GM12878 (cell line): ENCODE results near the gene TEPSIN. TPM values are rescaled to one million over a fixed set of nuclear protein-coding genes. Genes with fewer than 3 reads are reported as not detected.

Experiments used
- ATAC-seq: fragments of 200-7000 bp; cut with Tn5 transposase; 3 replicates; pipeline ENCODE4 v1.9.1; 2020; ENCODE audit warnings: mild to moderate bottlenecking, moderate library complexity
- BruUV-seq: library from RNA; stranded (reverse); fragments of 400-500 nt; replicated peaks from 2 replicates; lab custom pipeline; 2021; lab: Mats Ljungman, UMichigan
- CTCF ChIA-PET: fragments of 300-600 bp; sonication (Branson Sonifier 250); formaldehyde crosslinking; extraction: SDS; loops from one replicate; lab custom pipeline; 2021; ENCODE audit warnings: inconsistent platforms; lab: Yijun Ruan, JAX
- POLR2A ChIA-PET: fragments of 350-600 bp; formaldehyde crosslinking; extraction: SDS; loops from one replicate; lab custom pipeline; 2021; ENCODE audit warnings: inconsistent platforms; lab: Charles Lee
- RAD21 ChIA-PET: fragments of 300-600 bp; sonication (Branson Sonifier 250); formaldehyde crosslinking; loops from one replicate; lab custom pipeline; 2023; ENCODE audit warnings: antibody characterized with exemption; ENCODE audit not compliant: unreplicated experiment; lab: Charles Lee
- SMC1A ChIA-PET: fragments of 300-600 bp; sonication (Branson Sonifier 250); formaldehyde crosslinking; loops from one replicate; lab custom pipeline; 2023; ENCODE audit not compliant: unreplicated experiment, uncharacterized antibody; lab: Charles Lee
- DNase-seq: peaks from one replicate; pipeline ENCODE4 v3.0.0-alpha.2; 2011; ENCODE audit warnings: low read depth, low spot score
- FAIRE-seq: peaks from 3 replicates; lab custom pipeline; 2011; peaks lifted over from hg19 to GRCh38; lab: Jason Lieb, UNC
- H2AFZ ChIP-seq: 2 replicates; pipeline ENCODE4 v1.6.0; 2011; ENCODE audit warnings: low read depth, low read length, control low read depth; ENCODE audit not compliant: control insufficient read depth
- H3K27ac ChIP-seq: 2 replicates; pipeline ENCODE4 v1.5.1; 2011; ENCODE audit warnings: control low read depth; ENCODE audit not compliant: control insufficient read depth, insufficient read depth
- H3K27me3 ChIP-seq, 2 experiments: replicated peaks in 1 of 2; 2 replicates each; pipeline versions ENCODE4 v1.6.0 to v1.6.1; 2011; ENCODE audit warnings: low read length in 1 of 2; ENCODE audit not compliant: control insufficient read depth in 2 of 2, insufficient read depth in 2 of 2
- H3K36me3 ChIP-seq, 2 experiments: 2 replicates each; pipeline ENCODE4 v1.5.1; 2011; ENCODE audit warnings: low read length in 1 of 2; ENCODE audit not compliant: control insufficient read depth in 2 of 2, insufficient read depth in 2 of 2
- H3K4me1 ChIP-seq: 2 replicates; pipeline ENCODE4 v1.6.1; 2011; ENCODE audit warnings: mild to moderate bottlenecking, low read length, moderate library complexity, mixed read lengths; ENCODE audit not compliant: control insufficient read depth, insufficient read depth
- H3K4me2 ChIP-seq: 2 replicates; pipeline ENCODE4 v1.6.0; 2011; ENCODE audit warnings: control low read depth; ENCODE audit not compliant: control insufficient read depth, insufficient read depth
- H3K4me3 ChIP-seq: fragments of 200-600 bp; sonication (generic); 2 replicates; pipeline ENCODE4 v1.5.1; 2016
- H3K79me2 ChIP-seq: 2 replicates; pipeline ENCODE4 v1.6.0; 2011; ENCODE audit warnings: low read length; ENCODE audit not compliant: control insufficient read depth, insufficient read depth
- H3K9ac ChIP-seq: 2 replicates; pipeline ENCODE4 v1.8.0; 2011; ENCODE audit warnings: low read length, control low read depth, mixed read lengths; ENCODE audit not compliant: control insufficient read depth, insufficient read depth
- H3K9me3 ChIP-seq: replicated peaks from 3 replicates; pipeline ENCODE4 v1.5.1; 2011; ENCODE audit warnings: mild to moderate bottlenecking, low read length; ENCODE audit not compliant: control insufficient read depth, insufficient read depth
- H4K20me1 ChIP-seq: 2 replicates; pipeline ENCODE4 v1.6.0; 2011; ENCODE audit not compliant: control insufficient read depth, insufficient read depth
- ATF2 ChIP-seq: IDR thresholded peaks from 2 replicates; pipeline ENCODE4 v1.6.1; 2012; ENCODE audit warnings: low read length, inconsistent platforms
- CBFB ChIP-seq: IDR thresholded peaks from 2 replicates; pipeline ENCODE4 v1.6.1; 2016; ENCODE audit warnings: antibody characterized with exemption, low read depth
- CREM ChIP-seq: IDR thresholded peaks from 2 replicates; pipeline ENCODE4 v1.6.1; 2014; ENCODE audit warnings: antibody characterized with exemption, low read depth
- DPF2 ChIP-seq: fragments of 450-650 bp; IDR thresholded peaks from 2 replicates; pipeline ENCODE4 v1.6.1; 2017; ENCODE audit warnings: mild to moderate bottlenecking
- ETV6 ChIP-seq, 2 experiments: fragments of 450-650 bp in 1 of 2; IDR thresholded peaks in 1 of 2; conservative IDR thresholded peaks in 1 of 2; 2 replicates each; pipeline ENCODE4 v1.6.1; 2014; ENCODE audit warnings: antibody characterized with exemption in 1 of 2, borderline replicate concordance in 1 of 2, low read depth in 1 of 2, mild to moderate bottlenecking in 1 of 2, moderate library complexity in 1 of 2
- JUNB ChIP-seq: IDR thresholded peaks from 2 replicates; pipeline ENCODE4 v1.6.1; 2016; ENCODE audit warnings: antibody characterized with exemption, mild to moderate bottlenecking
- MYB ChIP-seq: fragments of 150-350 bp; IDR thresholded peaks from 2 replicates; pipeline ENCODE4 v1.6.1; 2014; ENCODE audit warnings: mild to moderate bottlenecking, low read depth, low read length, borderline replicate concordance
- NFYB ChIP-seq: IDR thresholded peaks from 2 replicates; pipeline ENCODE4 v1.6.1; 2011; ENCODE audit warnings: low read depth, mild to moderate bottlenecking, low read length, improper control_type of control experiment, moderate library complexity; ENCODE audit not compliant: insufficient read depth
- PAX8 ChIP-seq: fragments of 450-650 bp; IDR thresholded peaks from 2 replicates; pipeline ENCODE4 v1.6.1; 2017; ENCODE audit warnings: mild to moderate bottlenecking, moderate library complexity
- PBX3 ChIP-seq: IDR thresholded peaks from 2 replicates; pipeline ENCODE4 v1.6.1; 2011; ENCODE audit warnings: mild to moderate bottlenecking, low read depth, low read length, moderate library complexity; ENCODE audit not compliant: insufficient replicate concordance
- PKNOX1 ChIP-seq: fragments of 450-650 bp; IDR thresholded peaks from 2 replicates; pipeline ENCODE4 v1.6.1; 2016; ENCODE audit warnings: mild to moderate bottlenecking
- PRDM15 ChIP-seq: fragments of 450-650 bp; formaldehyde crosslinking; IDR thresholded peaks from 2 replicates; pipeline ENCODE4 v1.4.0; 2020; ENCODE audit warnings: mild to moderate bottlenecking, moderate library complexity
- SREBF2 ChIP-seq: IDR thresholded peaks from 2 replicates; pipeline ENCODE4 v1.6.1; 2012; ENCODE audit warnings: mild to moderate bottlenecking, low read length
- STAT3 ChIP-seq: IDR thresholded peaks from 2 replicates; pipeline ENCODE4 v1.6.1; 2011; ENCODE audit warnings: low read depth, low read length, improper control_type of control experiment
- SUZ12 ChIP-seq: fragments of 200-600 bp; sonication (generic); IDR thresholded peaks from one replicate; pipeline ENCODE4 v1.6.1; 2018; ENCODE audit warnings: antibody characterized with exemption, mild to moderate bottlenecking; ENCODE audit not compliant: unreplicated experiment
- TBL1XR1 ChIP-seq: IDR thresholded peaks from 2 replicates; pipeline ENCODE4 v1.6.1; 2012; ENCODE audit warnings: low read depth, low read length, improper control_type of control experiment
- ZNF274 ChIP-seq: IDR thresholded peaks from one replicate; pipeline ENCODE4 v1.8.0; 2011; ENCODE audit not compliant: insufficient read length, insufficient read depth
- ZNF622 ChIP-seq: fragments of 450-650 bp; IDR thresholded peaks from 2 replicates; pipeline ENCODE4 v1.6.1; 2017; ENCODE audit warnings: mild to moderate bottlenecking, inconsistent platforms
- WGBS: methylation state at CpG from one replicate; pipeline ENCODE4 v1.1.6; 2016; ENCODE audit warnings: low lambda C conversion rate; ENCODE audit not compliant: insufficient replicate concordance, insufficient coverage; ENCODE audit errors: missing lambda C conversion rate; 5-methylcytosine and 5-hydroxymethylcytosine counted together
- in situ Hi-C: fragments of 300-500 bp; cut with MboI; formaldehyde crosslinking; loops from 9 replicates; pipeline ENCODE4 v1.14.3; 2018; ENCODE audit warnings: mixed read lengths
- intact Hi-C: fragments of 100-400 bp; cut with micrococcal nuclease; formaldehyde crosslinking; loops from one replicate; pipeline ENCODE4 v1.14.2; 2022; ENCODE audit not compliant: unreplicated experiment
- polyA plus RNA-seq, 11 experiments: library from polyadenylated mRNA; depleted of rRNA in 4 of 11; unstranded in 6 of 11; stranded (reverse) in 5 of 11; fragments of >200 nt; fragmentation: Nextera tagmentation in 4 of 11; fragmentation: Illumina TruSeq in 1 of 11; extraction: Ambion mirVana in 4 of 11; extraction: Trizol in 1 of 11; gene quantifications; 1 replicate in 1 of 11; 2 replicates in 10 of 11; pipeline versions ENCODE4 v1.2.1 to v1.2.3, GENCODE V29; 2011 to 2016; ENCODE audit warnings: inconsistent platforms in 2 of 11, missing spikeins in 2 of 11, low read depth in 1 of 11
- total RNA-seq, 4 experiments: library from RNA; depleted of rRNA in 3 of 4; stranded (reverse); fragments of >200 nt in 3 of 4; fragmentation: Illumina TruSeq in 1 of 4; extraction: Trizol in 1 of 4; gene quantifications; 2 replicates each; pipeline versions ENCODE4 v1.2.1 to v1.2.3, GENCODE V29; 2013 to 2021

The TEPSIN gene
- total and polyA plus RNA-seq, 10 of the 15 experiments (the other 5 are each of a cell fraction or from before 2014, with no cell fraction given): 0.87 to 36.7 (median 5.3) TPM

- TF ChIP-seq PRDM15: no peak
- no peak for TF ChIP-seq PAX8
- no peak for TF ChIP-seq CBFB
- no peak for TF ChIP-seq SUZ12
- TF ChIP-seq ZNF274: no peak
- TF ChIP-seq CREM: no peak
Observed at GRCh38 chr17:81191116-81191515, 47.7 kb downstream of the TEPSIN start (continued).

- DNase-seq (no peak), ATAC-seq (no peak), FAIRE-seq (no peak)
- H3K9me3 ChIP-seq: no peaks in the 10 kb centered on the region
- in situ Hi-C loops (no loop called here), intact Hi-C loops (no loop called here)
- no peaks in the 10 kb centered on the region for H4K20me1 ChIP-seq
- BruUV-seq: no TSS peak
- H3K79me2 ChIP-seq: no peaks in the 10 kb centered on the region
- no peak overlapping the region for H2AFZ ChIP-seq
- no peak overlapping the region for H3K4me2 ChIP-seq
- ChIA-PET POLR2A (no interaction called here), CTCF (no interaction called here), RAD21 (interaction anchor here (0.5 kb wide), 1 partner anchor 21 kb away, joined by 3 read pairs; no protein-coding TSS in a partner anchor), SMC1A (no interaction called here)
- peaks cover 0 to 1% of the 10 kb centered on the region in 2 experiments; a peak in 2 of 4 replicates for H3K36me3 ChIP-seq
- no peak overlapping the region for H3K4me3 ChIP-seq
- H3K9ac ChIP-seq: no peak overlapping the region
- peaks cover 3% of the 10 kb centered on the region; the same call in 1 of the 2 replicates for H3K4me1 ChIP-seq
- H3K27ac ChIP-seq: no peak overlapping the region
- WGBS: 77% methylated on average over 20 of the region's 28 CpGs
- H3K27me3 ChIP-seq: no peaks in the 10 kb centered on the region
- TF ChIP-seq MYB (no peak), DPF2 (no peak), PBX3 (no peak), ETV6 (conservative IDR thresholded peaks at IDR 0.05 in 1 of 2, IDR thresholded peaks at IDR 0.05 in 1 of 2; ENCODE audit: borderline replicate concordance in 1 of 2, low read depth in 1 of 2) (no peak), ATF2 (no peak), PKNOX1 (no peak), ZNF622 (no peak), NFYB (no peak), TBL1XR1 (no peak), JUNB (no peak), SREBF2 (no peak), STAT3 (no peak)
Observed at GRCh38 chr17:81190591-81190990, 48.3 kb downstream of the TEPSIN start.
